Measurements from ENCODE around the gene CYFIP2.

The CYFIP2 gene

GRCh38 chr5:157359356-157360055 is 93.6 kb downstream of the CYFIP2 start:
- no peak for DNase-seq (ENCODE audit: low spot score)

- no peak for DNase-seq (ENCODE audit: low spot score)
These were observed 96.1 kb downstream of the CYFIP2 start for GRCh38 chr5:157362012-157362411.

GRCh38 chr5:157362502-157362901 is 96.6 kb downstream of the CYFIP2 start:
- no peak for DNase-seq (ENCODE audit: low spot score)

- no peak for DNase-seq (ENCODE audit: low spot score)
These were observed 97.1 kb downstream of the CYFIP2 start for GRCh38 chr5:157362982-157363381.

GRCh38 chr5:157365732-157366131 is 99.8 kb downstream of the CYFIP2 start:
- DNase-seq (ENCODE audit: low spot score): no peak

GRCh38 chr5:157366741-157367674 is 101.1 kb downstream of the CYFIP2 start:
- DNase-seq (ENCODE audit: low spot score): no peak

GRCh38 chr5:157369507-157369906 is 103.6 kb downstream of the CYFIP2 start:
- DNase-seq (ENCODE audit: low spot score): no peak

- no peak for DNase-seq (ENCODE audit: low spot score)
These were observed 105.0 kb downstream of the CYFIP2 start for GRCh38 chr5:157370967-157371366.

- no peak for DNase-seq (ENCODE audit: low spot score)
These were observed 105.9 kb downstream of the CYFIP2 start for GRCh38 chr5:157371655-157372471.

GRCh38 chr5:157372472-157372822 is 106.5 kb downstream of the CYFIP2 start:
- DNase-seq (ENCODE audit: low spot score): no peak

- no peak for DNase-seq (ENCODE audit: low spot score)
These were observed 112.6 kb downstream of the CYFIP2 start for GRCh38 chr5:157378509-157378908.

GRCh38 chr5:157379983-157380382 is 114.1 kb downstream of the CYFIP2 start:
- DNase-seq (ENCODE audit: low spot score): no peak

- DNase-seq (ENCODE audit: low spot score): no peak
These were observed 115.8 kb downstream of the CYFIP2 start for GRCh38 chr5:157381746-157382145.

GRCh38 chr5:157382996-157383800 is 117.3 kb downstream of the CYFIP2 start:
- no peak for DNase-seq (ENCODE audit: low spot score)

GRCh38 chr5:157384971-157385709 is 119.2 kb downstream of the CYFIP2 start:
- no peak for DNase-seq (ENCODE audit: low spot score)

- DNase-seq (ENCODE audit: low spot score): no peak
These were observed 121.2 kb downstream of the CYFIP2 start for GRCh38 chr5:157387041-157387563.

- no peak for DNase-seq (ENCODE audit: low spot score)
These were observed 121.8 kb downstream of the CYFIP2 start for GRCh38 chr5:157387683-157388093.

- no peak for DNase-seq (ENCODE audit: low spot score)
These were observed 122.3 kb downstream of the CYFIP2 start for GRCh38 chr5:157388111-157388710.

- no peak for DNase-seq (ENCODE audit: low spot score)
These were observed 123.2 kb downstream of the CYFIP2 start for GRCh38 chr5:157389103-157389502.

- no peak for DNase-seq (ENCODE audit: low spot score)
These were observed 124.2 kb downstream of the CYFIP2 start for GRCh38 chr5:157390133-157390532.
